Progenitor cell of endocrine pancreas (in vitro differentiated cells): ENCODE data around the gene PPP4R2. TPM values are rescaled to one million over a fixed set of nuclear protein-coding genes. Genes with fewer than 3 reads are reported as not detected.

Experiments used
- DNase-seq: peaks from one replicate; pipeline ENCODE4 v3.0.0; 2021; ENCODE audit warnings: low spot score; ENCODE audit not compliant: unreplicated experiment
- H3K27ac Mint-ChIP-seq: 2 replicates; pipeline ENCODE4 v1.8.0; 2021; ENCODE audit warnings: mild to moderate bottlenecking, moderate library complexity, mixed read lengths
- H3K27me3 Mint-ChIP-seq: 2 replicates; pipeline ENCODE4 v1.8.0; 2021; ENCODE audit warnings: mixed read lengths
- H3K36me3 Mint-ChIP-seq: 2 replicates; pipeline ENCODE4 v1.8.0; 2022; ENCODE audit warnings: mixed read lengths; ENCODE audit not compliant: insufficient read depth
- H3K4me1 Mint-ChIP-seq: 2 replicates; pipeline ENCODE4 v1.8.0; 2021; ENCODE audit warnings: low read depth, mixed read lengths
- H3K4me3 Mint-ChIP-seq: 2 replicates; pipeline ENCODE4 v1.8.0; 2021; ENCODE audit warnings: low read depth, mild to moderate bottlenecking, moderate library complexity, mixed read lengths
- H3K9me3 Mint-ChIP-seq: 2 replicates; pipeline ENCODE4 v1.8.0; 2021; ENCODE audit warnings: low read depth, mixed read lengths
- total RNA-seq: library from RNA; stranded (reverse); gene quantifications from 2 replicates; pipeline ENCODE4 v1.2.1, GENCODE V29; 2021
- TF ChIP-seq, protein P1 (sequence below): fragments of 200-600 bp; sonication (generic); IDR thresholded peaks from one replicate; pipeline ENCODE4 v1.5.0; 2021; ENCODE audit warnings: antibody characterized with exemption, mild to moderate bottlenecking; ENCODE audit not compliant: unreplicated experiment

The PPP4R2 gene
- total RNA-seq, 1 donor from 2014 or later, result 130 TPM

DNA sequence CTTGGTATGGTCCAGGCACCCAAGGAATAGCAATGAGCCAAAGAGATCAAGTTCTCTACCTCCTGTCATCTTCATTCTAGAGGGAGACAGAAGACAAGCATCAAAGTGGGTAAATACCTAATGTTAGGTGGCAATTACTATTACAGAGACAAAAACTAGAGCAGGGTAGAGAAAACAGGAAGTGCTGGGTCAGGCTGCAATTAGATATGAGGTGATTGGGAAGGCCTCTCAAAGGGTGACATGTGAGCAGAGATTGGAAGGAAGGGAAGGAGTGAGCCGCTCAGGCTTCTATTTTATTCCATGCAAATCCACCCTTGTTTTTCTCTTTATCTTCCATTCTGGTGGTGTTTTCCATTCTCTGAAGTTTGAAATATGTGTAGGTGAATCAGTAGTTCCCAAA, 102.3 kb downstream of the PPP4R2 start:
- H3K9me3 Mint-ChIP-seq, result no peaks in the 10 kb centered on the region
- peaks cover 3% of the 10 kb centered on the region for H3K27me3 Mint-ChIP-seq
- H3K4me1 Mint-ChIP-seq, result peaks cover 11% of the 10 kb centered on the region
- no peaks in the 10 kb centered on the region for H3K36me3 Mint-ChIP-seq
- DNase-seq, result no peak
- H3K27ac Mint-ChIP-seq, result no peak overlapping the region
- no peak overlapping the region for H3K4me3 Mint-ChIP-seq
- TF ChIP-seq, protein P1, sequence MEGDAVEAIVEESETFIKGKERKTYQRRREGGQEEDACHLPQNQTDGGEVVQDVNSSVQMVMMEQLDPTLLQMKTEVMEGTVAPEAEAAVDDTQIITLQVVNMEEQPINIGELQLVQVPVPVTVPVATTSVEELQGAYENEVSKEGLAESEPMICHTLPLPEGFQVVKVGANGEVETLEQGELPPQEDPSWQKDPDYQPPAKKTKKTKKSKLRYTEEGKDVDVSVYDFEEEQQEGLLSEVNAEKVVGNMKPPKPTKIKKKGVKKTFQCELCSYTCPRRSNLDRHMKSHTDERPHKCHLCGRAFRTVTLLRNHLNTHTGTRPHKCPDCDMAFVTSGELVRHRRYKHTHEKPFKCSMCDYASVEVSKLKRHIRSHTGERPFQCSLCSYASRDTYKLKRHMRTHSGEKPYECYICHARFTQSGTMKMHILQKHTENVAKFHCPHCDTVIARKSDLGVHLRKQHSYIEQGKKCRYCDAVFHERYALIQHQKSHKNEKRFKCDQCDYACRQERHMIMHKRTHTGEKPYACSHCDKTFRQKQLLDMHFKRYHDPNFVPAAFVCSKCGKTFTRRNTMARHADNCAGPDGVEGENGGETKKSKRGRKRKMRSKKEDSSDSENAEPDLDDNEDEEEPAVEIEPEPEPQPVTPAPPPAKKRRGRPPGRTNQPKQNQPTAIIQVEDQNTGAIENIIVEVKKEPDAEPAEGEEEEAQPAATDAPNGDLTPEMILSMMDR, result no peak

DNA sequence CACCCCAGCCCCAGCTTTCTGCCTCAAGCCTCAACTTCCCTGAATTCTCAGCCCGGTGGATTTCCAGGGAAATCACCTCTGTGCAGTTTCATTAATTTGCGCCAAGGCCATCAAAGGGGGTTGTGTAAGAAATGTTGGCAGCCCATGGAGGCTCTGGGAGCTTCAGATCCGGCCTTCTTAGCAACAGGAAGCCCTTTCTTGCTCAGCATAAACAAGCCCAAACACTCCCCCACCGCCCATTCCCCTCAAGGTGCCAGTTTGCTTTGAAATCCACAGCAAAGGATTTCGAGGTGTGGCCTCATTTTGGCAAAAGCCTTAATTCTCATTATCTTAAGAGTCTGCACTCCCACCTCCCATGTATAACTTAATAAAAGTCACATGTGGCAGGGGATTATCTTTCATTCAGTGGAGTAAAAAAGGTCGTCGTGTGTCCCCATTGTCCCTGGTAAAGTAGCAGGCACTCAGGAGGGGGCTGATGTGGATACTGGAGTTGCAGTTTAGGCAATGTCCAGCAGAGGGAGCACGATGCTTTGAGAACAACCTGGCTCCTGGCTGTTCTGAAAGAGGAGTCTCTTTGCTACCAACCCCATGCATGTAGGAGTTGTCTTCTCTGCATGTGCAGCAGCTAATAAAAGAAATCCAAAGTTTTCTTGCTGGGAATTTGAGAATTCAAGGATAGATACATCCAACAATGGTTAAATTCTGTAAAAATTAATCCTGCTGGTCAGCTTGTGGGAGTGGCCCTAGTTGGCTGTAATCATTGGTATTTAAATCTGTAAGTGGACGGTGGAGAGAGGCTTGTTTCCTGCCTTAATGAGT, 104.3 kb downstream of the PPP4R2 start:
- no peaks in the 10 kb centered on the region for H3K9me3 Mint-ChIP-seq
- TF ChIP-seq, protein P1, result peak; percentile 93
- H3K4me3 Mint-ChIP-seq, result no peak overlapping the region
- H3K27ac Mint-ChIP-seq, result no peak overlapping the region
- peaks cover 3% of the 10 kb centered on the region for H3K27me3 Mint-ChIP-seq
- DNase-seq, result peak; percentile 78
- H3K36me3 Mint-ChIP-seq, result no peaks in the 10 kb centered on the region
- peaks cover 11% of the 10 kb centered on the region for H3K4me1 Mint-ChIP-seq

DNA sequence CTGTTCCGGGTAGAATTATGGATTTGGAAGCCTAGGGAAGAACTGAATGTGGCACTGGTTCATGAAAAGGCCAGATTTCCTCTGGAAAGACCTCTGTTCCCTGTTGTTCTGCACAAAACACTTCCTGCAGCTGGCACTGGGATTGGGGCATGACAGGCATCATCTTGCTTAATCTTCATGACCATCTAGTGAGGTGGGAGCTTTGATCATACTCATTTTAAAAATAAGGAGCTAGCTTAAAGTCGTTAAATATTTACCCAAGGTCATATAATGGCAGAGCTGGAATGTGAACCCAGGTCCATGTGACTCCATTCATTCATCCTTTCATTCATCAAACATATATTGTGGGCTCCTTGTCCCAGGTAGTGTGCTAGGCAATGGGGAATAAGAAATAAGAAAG, 105.3 kb downstream of the PPP4R2 start:
- peaks cover 3% of the 10 kb centered on the region for H3K27me3 Mint-ChIP-seq
- peaks cover 11% of the 10 kb centered on the region for H3K4me1 Mint-ChIP-seq
- H3K4me3 Mint-ChIP-seq, result no peak overlapping the region
- no peak for DNase-seq
- H3K9me3 Mint-ChIP-seq, result no peaks in the 10 kb centered on the region
- TF ChIP-seq, protein P1, result no peak
- H3K27ac Mint-ChIP-seq, result no peak overlapping the region
- H3K36me3 Mint-ChIP-seq, result no peaks in the 10 kb centered on the region

DNA sequence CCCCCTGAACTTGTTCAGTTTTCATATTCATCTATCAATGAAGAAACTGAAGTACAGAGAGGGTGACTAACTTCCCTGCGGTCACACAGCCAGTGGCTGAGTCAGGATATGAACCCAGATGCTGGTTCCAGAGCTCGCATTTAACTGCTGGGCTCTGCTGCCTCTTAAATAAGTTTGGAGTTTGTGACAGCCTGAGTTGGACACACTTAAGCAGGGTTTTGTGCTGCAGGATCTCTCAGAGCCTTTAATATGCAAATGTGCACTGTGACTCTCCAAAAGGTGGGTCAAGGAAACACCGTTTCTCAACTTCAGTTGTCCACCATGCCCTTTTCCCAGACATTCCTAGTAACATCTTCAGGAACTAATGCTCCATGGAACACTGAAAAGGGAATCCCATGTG, 110.6 kb downstream of the PPP4R2 start:
- H3K36me3 Mint-ChIP-seq, result no peaks in the 10 kb centered on the region
- TF ChIP-seq, protein P1, result no peak
- H3K27me3 Mint-ChIP-seq, result no peaks in the 10 kb centered on the region
- no peak overlapping the region for H3K4me3 Mint-ChIP-seq
- no peaks in the 10 kb centered on the region for H3K4me1 Mint-ChIP-seq
- no peak overlapping the region for H3K27ac Mint-ChIP-seq
- H3K9me3 Mint-ChIP-seq, result no peaks in the 10 kb centered on the region
- DNase-seq, result no peak

DNA sequence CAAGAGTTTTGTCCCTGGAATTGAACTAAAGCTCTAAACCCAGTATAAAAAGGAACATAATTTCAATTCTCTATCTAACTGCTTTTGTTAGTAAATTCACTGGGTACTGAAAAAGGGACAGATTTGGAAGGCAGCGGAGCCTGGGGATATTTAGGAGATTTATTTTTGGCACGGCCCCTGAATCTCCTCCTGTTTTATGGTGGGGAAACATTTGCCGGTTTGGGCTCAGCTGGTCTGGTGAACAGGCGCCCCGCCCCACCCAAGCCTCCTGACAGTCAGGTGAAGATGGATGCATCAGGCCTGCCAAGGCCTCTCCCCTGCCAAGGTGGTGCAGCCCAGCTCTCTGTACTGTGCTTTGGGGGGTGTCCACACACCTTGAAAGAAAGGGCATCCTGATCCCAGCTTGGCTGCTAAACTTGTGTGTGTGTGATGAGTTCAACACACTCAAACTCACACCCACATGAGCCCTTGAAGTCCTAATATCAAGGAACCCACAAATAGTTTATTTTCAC, 111.1 kb downstream of the PPP4R2 start:
- TF ChIP-seq, protein P1, result no peak
- Mint-ChIP-seq H3K27me3 (no peaks in the 10 kb centered on the region), H3K27ac (no peak overlapping the region), H3K36me3 (no peaks in the 10 kb centered on the region), H3K9me3 (no peaks in the 10 kb centered on the region), H3K4me1 (no peaks in the 10 kb centered on the region), H3K4me3 (no peak overlapping the region)
- DNase-seq, result no peak
